GM18526 (cell line): ENCODE measurements around the gene LAMTOR2.

Experiments
- POLR2A ChIP-seq: IDR thresholded peaks from 3 replicates; pipeline ENCODE4 v1.6.1; 2011; ENCODE audit not compliant: insufficient read length; ENCODE audit errors: extremely low read depth

Gene LAMTOR2

GRCh38 chr1:156100205-156100995 lies 45.8 kb downstream of the LAMTOR2 start:
- TF ChIP-seq POLR2A, result no peak

GRCh38 chr1:156101880-156102279 lies 47.3 kb downstream of the LAMTOR2 start:
- TF ChIP-seq POLR2A, result no peak

- TF ChIP-seq POLR2A, result no peak
Measured at GRCh38 chr1:156102633-156103511, 48.3 kb downstream of the LAMTOR2 start.

GRCh38 chr1:156103521-156103947 lies 49.0 kb downstream of the LAMTOR2 start:
- no peak for TF ChIP-seq POLR2A

- TF ChIP-seq POLR2A, result no peak
Measured at GRCh38 chr1:156104065-156104810, 49.7 kb downstream of the LAMTOR2 start.

- TF ChIP-seq POLR2A, result no peak
Measured at GRCh38 chr1:156104861-156105832, 50.6 kb downstream of the LAMTOR2 start.

GRCh38 chr1:156106624-156107488 lies 52.3 kb downstream of the LAMTOR2 start:
- no peak for TF ChIP-seq POLR2A

GRCh38 chr1:156108057-156108456 lies 53.5 kb downstream of the LAMTOR2 start:
- TF ChIP-seq POLR2A, result no peak
